Panc1 (cell line): ENCODE data around the gene NEURL2.

Experiments
- POLR2AphosphoS5 ChIP-seq: IDR thresholded peaks from 2 replicates; pipeline ENCODE4 v1.6.1; 2012; ENCODE audit warnings: mild to moderate bottlenecking, low read depth, low read length, moderate library complexity
- TF ChIP-seq, protein P1 (sequence below), 2 experiments: IDR thresholded peaks; 2 replicates each; pipeline ENCODE4 v1.6.1; 2011 to 2012; ENCODE audit warnings: low read depth in 2 of 2, control low read depth in 1 of 2, low read length in 1 of 2, mild to moderate bottlenecking in 1 of 2, moderate library complexity in 1 of 2; ENCODE audit not compliant: insufficient read depth in 1 of 2
- TF ChIP-seq, protein P2 (sequence below): fragments of 450-650 bp; IDR thresholded peaks from 2 replicates; pipeline ENCODE4 v1.5.1; 2017; ENCODE audit warnings: mild to moderate bottlenecking

DNA sequence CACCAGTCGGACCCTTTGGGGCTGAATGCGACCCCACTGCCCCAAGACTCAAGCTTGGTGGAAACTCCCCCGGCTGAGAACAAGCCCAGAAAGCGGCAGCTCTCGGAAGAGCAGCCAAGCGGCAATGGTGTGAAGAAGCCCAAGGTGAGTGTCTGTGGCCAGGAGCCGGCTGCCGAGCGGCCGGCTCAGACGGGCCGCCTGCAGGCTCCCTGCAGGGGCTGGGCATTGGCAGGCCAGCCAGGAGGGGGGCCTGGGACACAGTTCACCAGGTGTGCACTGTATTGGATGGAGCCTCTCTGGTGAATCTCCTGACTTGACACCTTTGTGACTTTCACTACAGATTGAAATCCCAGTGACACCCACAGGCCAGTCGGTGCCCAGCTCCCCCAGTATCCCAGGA, 49.5 kb upstream of the NEURL2 start:
- TF ChIP-seq, protein P1, sequence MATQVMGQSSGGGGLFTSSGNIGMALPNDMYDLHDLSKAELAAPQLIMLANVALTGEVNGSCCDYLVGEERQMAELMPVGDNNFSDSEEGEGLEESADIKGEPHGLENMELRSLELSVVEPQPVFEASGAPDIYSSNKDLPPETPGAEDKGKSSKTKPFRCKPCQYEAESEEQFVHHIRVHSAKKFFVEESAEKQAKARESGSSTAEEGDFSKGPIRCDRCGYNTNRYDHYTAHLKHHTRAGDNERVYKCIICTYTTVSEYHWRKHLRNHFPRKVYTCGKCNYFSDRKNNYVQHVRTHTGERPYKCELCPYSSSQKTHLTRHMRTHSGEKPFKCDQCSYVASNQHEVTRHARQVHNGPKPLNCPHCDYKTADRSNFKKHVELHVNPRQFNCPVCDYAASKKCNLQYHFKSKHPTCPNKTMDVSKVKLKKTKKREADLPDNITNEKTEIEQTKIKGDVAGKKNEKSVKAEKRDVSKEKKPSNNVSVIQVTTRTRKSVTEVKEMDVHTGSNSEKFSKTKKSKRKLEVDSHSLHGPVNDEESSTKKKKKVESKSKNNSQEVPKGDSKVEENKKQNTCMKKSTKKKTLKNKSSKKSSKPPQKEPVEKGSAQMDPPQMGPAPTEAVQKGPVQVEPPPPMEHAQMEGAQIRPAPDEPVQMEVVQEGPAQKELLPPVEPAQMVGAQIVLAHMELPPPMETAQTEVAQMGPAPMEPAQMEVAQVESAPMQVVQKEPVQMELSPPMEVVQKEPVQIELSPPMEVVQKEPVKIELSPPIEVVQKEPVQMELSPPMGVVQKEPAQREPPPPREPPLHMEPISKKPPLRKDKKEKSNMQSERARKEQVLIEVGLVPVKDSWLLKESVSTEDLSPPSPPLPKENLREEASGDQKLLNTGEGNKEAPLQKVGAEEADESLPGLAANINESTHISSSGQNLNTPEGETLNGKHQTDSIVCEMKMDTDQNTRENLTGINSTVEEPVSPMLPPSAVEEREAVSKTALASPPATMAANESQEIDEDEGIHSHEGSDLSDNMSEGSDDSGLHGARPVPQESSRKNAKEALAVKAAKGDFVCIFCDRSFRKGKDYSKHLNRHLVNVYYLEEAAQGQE (IDR thresholded peaks at IDR 0.05; ENCODE audit: insufficient read depth in 1 of 2, low read depth in 2 of 2, low read length in 1 of 2): no peak
- TF ChIP-seq, protein P2, sequence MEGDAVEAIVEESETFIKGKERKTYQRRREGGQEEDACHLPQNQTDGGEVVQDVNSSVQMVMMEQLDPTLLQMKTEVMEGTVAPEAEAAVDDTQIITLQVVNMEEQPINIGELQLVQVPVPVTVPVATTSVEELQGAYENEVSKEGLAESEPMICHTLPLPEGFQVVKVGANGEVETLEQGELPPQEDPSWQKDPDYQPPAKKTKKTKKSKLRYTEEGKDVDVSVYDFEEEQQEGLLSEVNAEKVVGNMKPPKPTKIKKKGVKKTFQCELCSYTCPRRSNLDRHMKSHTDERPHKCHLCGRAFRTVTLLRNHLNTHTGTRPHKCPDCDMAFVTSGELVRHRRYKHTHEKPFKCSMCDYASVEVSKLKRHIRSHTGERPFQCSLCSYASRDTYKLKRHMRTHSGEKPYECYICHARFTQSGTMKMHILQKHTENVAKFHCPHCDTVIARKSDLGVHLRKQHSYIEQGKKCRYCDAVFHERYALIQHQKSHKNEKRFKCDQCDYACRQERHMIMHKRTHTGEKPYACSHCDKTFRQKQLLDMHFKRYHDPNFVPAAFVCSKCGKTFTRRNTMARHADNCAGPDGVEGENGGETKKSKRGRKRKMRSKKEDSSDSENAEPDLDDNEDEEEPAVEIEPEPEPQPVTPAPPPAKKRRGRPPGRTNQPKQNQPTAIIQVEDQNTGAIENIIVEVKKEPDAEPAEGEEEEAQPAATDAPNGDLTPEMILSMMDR: no peak
- no peak for TF ChIP-seq POLR2AphosphoS5
